GM21576 (cell line): ENCODE data around the gene GRID1.
"Not testable (repeated sequence)": the region's sequence is repeated elsewhere in the genome, so short reads cannot be mapped to it uniquely, and the experiment has no call there.

Experiments
- ATAC-seq: cut with Tn5 transposase; IDR thresholded peaks from one replicate; pipeline ENCODE4 v1.9.1; 2021; ENCODE audit warnings: mild to moderate bottlenecking, moderate library complexity; ENCODE audit not compliant: unreplicated experiment

GRID1 gene

GRCh38 chr10:86056672-86057071, 309.9 kb downstream of the GRID1 start:
- ATAC-seq = no peak

GRCh38 chr10:86055928-86056327, 310.7 kb downstream of the GRID1 start:
- ATAC-seq = no peak

GRCh38 chr10:86053675-86054074, 312.9 kb downstream of the GRID1 start:
- ATAC-seq = no peak

GRCh38 chr10:86051586-86051985, 315.0 kb downstream of the GRID1 start:
- ATAC-seq = no peak

GRCh38 chr10:86049442-86049841, 317.2 kb downstream of the GRID1 start:
- no peak for ATAC-seq

- no peak for ATAC-seq
These were observed 317.6 kb downstream of the GRID1 start for GRCh38 chr10:86048973-86049372.

GRCh38 chr10:86048571-86048970, 318.0 kb downstream of the GRID1 start:
- ATAC-seq = no peak

- no peak for ATAC-seq
These were observed 319.0 kb downstream of the GRID1 start for GRCh38 chr10:86047588-86047987.

GRCh38 chr10:86046845-86047460, 319.6 kb downstream of the GRID1 start:
- no peak for ATAC-seq

- no peak for ATAC-seq
These were observed 320.7 kb downstream of the GRID1 start for GRCh38 chr10:86045896-86046295.

GRCh38 chr10:86044029-86044428, 322.6 kb downstream of the GRID1 start:
- no peak for ATAC-seq

- ATAC-seq = no peak
These were observed 323.4 kb downstream of the GRID1 start for GRCh38 chr10:86043236-86043635.

- no peak for ATAC-seq
These were observed 324.4 kb downstream of the GRID1 start for GRCh38 chr10:86042161-86042560.

- no peak for ATAC-seq
These were observed 325.5 kb downstream of the GRID1 start for GRCh38 chr10:86041116-86041515.

- ATAC-seq = no peak
These were observed 328.2 kb downstream of the GRID1 start for GRCh38 chr10:86038371-86038770.

GRCh38 chr10:86037096-86037495, 329.5 kb downstream of the GRID1 start:
- no peak for ATAC-seq

GRCh38 chr10:86036544-86036831, 330.1 kb downstream of the GRID1 start:
- ATAC-seq = no peak

GRCh38 chr10:86035791-86036543, 330.6 kb downstream of the GRID1 start:
- no peak for ATAC-seq

GRCh38 chr10:86034710-86035109, 331.9 kb downstream of the GRID1 start:
- no peak for ATAC-seq

GRCh38 chr10:86033581-86033980, 333.0 kb downstream of the GRID1 start:
- no peak for ATAC-seq

GRCh38 chr10:86032087-86032486, 334.5 kb downstream of the GRID1 start:
- not testable (repeated sequence) for ATAC-seq

- no peak for ATAC-seq
These were observed 336.3 kb downstream of the GRID1 start for GRCh38 chr10:86030312-86030711.

GRCh38 chr10:86027346-86027745, 339.2 kb downstream of the GRID1 start:
- ATAC-seq = no peak
